A549 (cell line): Measurements from ENCODE around the gene MAP3K15. TPM values are rescaled to one million over a fixed set of nuclear protein-coding genes. Genes with fewer than 3 reads are reported as not detected.

ENCODE experiments used
- ATAC-seq, 2 experiments: fragments of 200-7000 bp in 1 of 2; fragments of >200 bp in 1 of 2; cut with Nextera tagmentation in 1 of 2; cut with Tn5 transposase in 1 of 2; 3 replicates each; pipeline versions ENCODE4 v1.8.0 to v1.9.1; 2018 to 2020; ENCODE audit warnings: mild to moderate bottlenecking in 1 of 2, moderate library complexity in 1 of 2
- CTCF ChIA-PET: fragments of 300-600 bp; sonication (Branson Sonifier 250); formaldehyde crosslinking; extraction: SDS; loops from one replicate; lab custom pipeline; 2021; ENCODE audit warnings: antibody characterized with exemption, inconsistent platforms; lab: Yijun Ruan, JAX
- POLR2A ChIA-PET: fragments of 350-600 bp; formaldehyde crosslinking; extraction: SDS; loops from one replicate; lab custom pipeline; 2021; ENCODE audit warnings: antibody characterized with exemption, inconsistent platforms; lab: Yijun Ruan, JAX
- DNase-seq, 2 experiments: peaks; one replicate each; pipeline versions ENCODE4 v3.0.0 to v3.0.0-alpha.2; 2011 to 2016; ENCODE audit warnings: low read depth in 1 of 2, low spot score in 1 of 2
- FAIRE-seq: peaks from 2 replicates; lab custom pipeline; 2011; peaks lifted over from hg19 to GRCh38; lab: Jason Lieb, UNC
- H3K27ac ChIP-seq, 2 experiments: fragments of >200 bp; sonication (Bioruptor Twin); formaldehyde crosslinking; 3 replicates each; pipeline ENCODE4 v1.5.1; 2016 to 2017
- H3K4me1 ChIP-seq: fragments of >200 bp; sonication (Bioruptor Twin); formaldehyde crosslinking; 3 replicates; pipeline ENCODE4 v1.6.1; 2016
- H3K4me2 ChIP-seq: fragments of >200 bp; sonication (Bioruptor Twin); formaldehyde crosslinking; 3 replicates; pipeline ENCODE4 v1.6.1; 2016
- H3K4me3 ChIP-seq: fragments of >200 bp; sonication (Bioruptor Twin); formaldehyde crosslinking; 3 replicates; pipeline ENCODE4 v1.5.1; 2016
- H3K9me3 ChIP-seq: fragments of >200 bp; sonication (Bioruptor Twin); formaldehyde crosslinking; 3 replicates; pipeline ENCODE4 v1.6.1; 2016
- BHLHE40 ChIP-seq: IDR thresholded peaks from 2 replicates; pipeline ENCODE4 v1.6.1; 2012; ENCODE audit warnings: low read depth, low read length, inconsistent platforms
- CHD2 ChIP-seq: fragments of 150-350 bp; IDR thresholded peaks from 2 replicates; pipeline ENCODE4 v1.6.1; 2014; ENCODE audit warnings: low read length; ENCODE audit not compliant: partially characterized antibody
- EHF ChIP-seq: fragments of 250-450 bp; sonication (Bioruptor Pico); IDR thresholded peaks from 2 replicates; pipeline ENCODE4 v1.5.0; 2020; ENCODE audit warnings: mild to moderate bottlenecking
- EHMT2 ChIP-seq: fragments of 200-600 bp; sonication (generic); IDR thresholded peaks from 2 replicates; pipeline ENCODE4 v1.6.1; 2016; ENCODE audit warnings: antibody characterized with exemption, low read depth, mild to moderate bottlenecking, moderate library complexity
- EP300 ChIP-seq, 2 experiments: fragments of >200 bp; sonication (Bioruptor Twin); formaldehyde crosslinking; IDR thresholded peaks; 2 replicates in 1 of 2; 3 replicates in 1 of 2; pipeline ENCODE4 v1.6.1; 2016 to 2017
- FOSL2 ChIP-seq, 2 experiments: fragments of 450-650 bp in 1 of 2; fragments of >200 bp in 1 of 2; sonication (Bioruptor Twin) in 1 of 2; formaldehyde crosslinking; IDR thresholded peaks; 2 replicates each; pipeline versions ENCODE4 v1.5.0 to v1.6.1; 2016 to 2020; ENCODE audit warnings: mild to moderate bottlenecking in 1 of 2, moderate library complexity in 1 of 2
- GATA3 ChIP-seq: IDR thresholded peaks from 2 replicates; pipeline ENCODE4 v1.6.1; 2012; ENCODE audit warnings: borderline replicate concordance
- HOXA7 ChIP-seq: fragments of 250-450 bp; sonication (Bioruptor Pico); IDR thresholded peaks from 2 replicates; pipeline ENCODE4 v1.5.0; 2020; ENCODE audit warnings: mild to moderate bottlenecking, moderate library complexity
- HOXB5 ChIP-seq: fragments of 250-450 bp; sonication (Bioruptor Pico); IDR thresholded peaks from 2 replicates; pipeline ENCODE4 v1.5.0; 2020; ENCODE audit warnings: mild to moderate bottlenecking, moderate library complexity
- JUN ChIP-seq, 2 experiments: fragments of >200 bp; sonication (Bioruptor Twin); formaldehyde crosslinking; IDR thresholded peaks; 2 replicates in 1 of 2; 3 replicates in 1 of 2; pipeline ENCODE4 v1.6.1; 2016 to 2017
- KDM5A ChIP-seq: fragments of 200-600 bp; sonication (generic); IDR thresholded peaks from 2 replicates; pipeline ENCODE4 v1.6.1; 2016; ENCODE audit warnings: antibody characterized with exemption, mild to moderate bottlenecking
- NPAS2 ChIP-seq: fragments of 250-450 bp; sonication (Bioruptor Pico); IDR thresholded peaks from 2 replicates; pipeline ENCODE4 v1.8.0; 2022; ENCODE audit warnings: mild to moderate bottlenecking, moderate library complexity, borderline replicate concordance
- PBX3 ChIP-seq: IDR thresholded peaks from 2 replicates; pipeline ENCODE4 v1.6.1; 2012
- PHF8 ChIP-seq: fragments of 200-600 bp; sonication (generic); IDR thresholded peaks from 2 replicates; pipeline ENCODE4 v1.6.1; 2016; ENCODE audit warnings: low read depth, mild to moderate bottlenecking, antibody characterized with exemption, moderate library complexity, borderline replicate concordance
- POLR2A ChIP-seq: IDR thresholded peaks from 2 replicates; pipeline ENCODE4 v1.6.1; 2012; ENCODE audit warnings: mild to moderate bottlenecking, low read length
- REST ChIP-seq: fragments of 200-600 bp; sonication (generic); IDR thresholded peaks from 2 replicates; pipeline ENCODE4 v1.6.1; 2016; ENCODE audit warnings: antibody characterized with exemption, mild to moderate bottlenecking, moderate library complexity
- SREBF2 ChIP-seq: fragments of 450-650 bp; IDR thresholded peaks from 2 replicates; pipeline ENCODE4 v1.6.1; 2014; ENCODE audit warnings: mild to moderate bottlenecking, moderate library complexity
- ZFP36 ChIP-seq: fragments of 450-650 bp; IDR thresholded peaks from 2 replicates; pipeline ENCODE4 v1.6.1; 2014; ENCODE audit warnings: borderline replicate concordance; ENCODE audit not compliant: partially characterized antibody
- ZNF302 ChIP-seq: fragments of 250-450 bp; sonication (Bioruptor Pico); IDR thresholded peaks from 2 replicates; pipeline ENCODE4 v1.9.0; 2021; ENCODE audit warnings: inconsistent platforms, mild to moderate bottlenecking, moderate library complexity
- ZSCAN20 ChIP-seq: fragments of 250-450 bp; sonication (Bioruptor Pico); IDR thresholded peaks from 2 replicates; pipeline ENCODE4 v1.8.0; 2022; ENCODE audit warnings: mild to moderate bottlenecking, moderate library complexity
- WGBS: methylation state at CpG from one replicate; pipeline ENCODE4 v1.1.6; 2017; ENCODE audit errors: missing lambda C conversion rate; 5-methylcytosine and 5-hydroxymethylcytosine counted together
- polyA plus RNA-seq, 4 experiments: library from polyadenylated mRNA; depleted of rRNA in 3 of 4; stranded (reverse); fragments of >200 nt; fragmentation: RNase III in 1 of 4; extraction: RNeasy Plus Mini Kit Qiagen cat#74134 plus additional on column Dnase treatment in 1 of 4; gene quantifications; 2 replicates in 3 of 4; 3 replicates in 1 of 4; pipeline ENCODE4 v1.2.3, GENCODE V29; 2011 to 2017
- TF ChIP-seq, protein P1 (sequence below): fragments of >200 bp; sonication (Bioruptor Twin); formaldehyde crosslinking; IDR thresholded peaks from 3 replicates; pipeline ENCODE4 v1.6.1; 2016
- TF ChIP-seq, protein P2 (sequence below): fragments of >200 bp; sonication (Bioruptor Twin); formaldehyde crosslinking; IDR thresholded peaks from 3 replicates; pipeline ENCODE4 v1.5.1; 2016

Gene MAP3K15
- polyA plus RNA-seq, 2 of the 4 experiments (the other 2 are of a cell fraction): 2.3 to 5.7 TPM

GRCh38 chrX:19375546-19375945, 139.8 kb downstream of the MAP3K15 start:
- WGBS: 91% methylated on average over 8 of the region's 8 CpGs
- Histone ChIP-seq H3K4me3 (no peak overlapping the region), H3K27ac (no peak overlapping the region), H3K4me1 (no peaks in the 10 kb centered on the region), H3K9me3 (no peaks in the 10 kb centered on the region), H3K4me2 (no peak overlapping the region)
- TF ChIP-seq PHF8: no peak
- no peak for TF ChIP-seq ZNF302 (CRISPR knock-in tag)
- DNase-seq (no peak), ATAC-seq (no peak), FAIRE-seq (no peak)
- ChIA-PET CTCF (interaction anchor here (0.5 to 1.7 kb wide), 4 partner anchors 141 to 721 kb away, joined by 3 to 6 read pairs (median 3); no protein-coding TSS in a partner anchor), POLR2A (no interaction called here)

DNA sequence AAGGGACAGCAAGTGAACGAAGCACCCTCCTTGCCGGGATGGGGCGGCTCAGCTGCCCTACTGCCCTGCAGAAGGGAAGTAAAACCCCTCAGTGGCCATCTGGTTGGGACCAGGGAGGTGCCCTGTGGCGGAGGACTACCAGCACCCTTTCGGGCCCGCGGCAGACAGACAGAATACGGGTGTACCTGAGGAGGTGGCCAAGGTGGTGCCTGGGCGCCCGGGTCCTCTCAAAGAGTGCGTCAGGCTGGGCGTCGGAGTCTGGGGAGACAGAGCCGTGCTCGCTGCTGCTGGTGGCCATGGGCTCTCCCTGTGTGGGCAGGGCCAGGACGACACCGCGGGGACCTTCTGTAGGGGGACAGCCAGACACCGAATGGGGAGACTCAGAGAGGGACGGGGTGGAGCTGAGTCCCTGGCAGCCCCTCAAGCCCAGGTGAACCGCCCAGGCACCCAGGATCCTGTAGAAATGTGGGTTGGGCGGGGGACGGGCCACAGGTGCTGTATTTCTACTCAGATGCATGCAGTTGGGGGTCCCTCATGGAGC, 141.9 kb downstream of the MAP3K15 start:
- H3K27ac ChIP-seq: no peak overlapping the region
- TF ChIP-seq HOXA7 (no peak), ZFP36 (no peak), JUN (IDR thresholded peaks at IDR 0.05) (no peak), EHF (CRISPR knock-in tag) (no peak), CHD2 (no peak), POLR2A (no peak), HOXB5 (CRISPR knock-in tag) (no peak), FOSL2 (IDR thresholded peaks at IDR 0.05) (no peak), FOSL2 (CRISPR knock-in tag; IDR thresholded peaks at IDR 0.05) (no peak), SREBF2 (no peak), NPAS2 (CRISPR knock-in tag) (no peak), KDM5A (no peak), BHLHE40 (no peak), EP300 (IDR thresholded peaks at IDR 0.05) (no peak), PBX3 (no peak), EHMT2 (no peak), ZSCAN20 (CRISPR knock-in tag) (no peak), REST (no peak), GATA3 (no peak)
- TF ChIP-seq, protein P1, sequence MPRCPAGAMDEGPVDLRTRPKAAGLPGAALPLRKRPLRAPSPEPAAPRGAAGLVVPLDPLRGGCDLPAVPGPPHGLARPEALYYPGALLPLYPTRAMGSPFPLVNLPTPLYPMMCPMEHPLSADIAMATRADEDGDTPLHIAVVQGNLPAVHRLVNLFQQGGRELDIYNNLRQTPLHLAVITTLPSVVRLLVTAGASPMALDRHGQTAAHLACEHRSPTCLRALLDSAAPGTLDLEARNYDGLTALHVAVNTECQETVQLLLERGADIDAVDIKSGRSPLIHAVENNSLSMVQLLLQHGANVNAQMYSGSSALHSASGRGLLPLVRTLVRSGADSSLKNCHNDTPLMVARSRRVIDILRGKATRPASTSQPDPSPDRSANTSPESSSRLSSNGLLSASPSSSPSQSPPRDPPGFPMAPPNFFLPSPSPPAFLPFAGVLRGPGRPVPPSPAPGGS: no peak
- TF ChIP-seq, protein P2, sequence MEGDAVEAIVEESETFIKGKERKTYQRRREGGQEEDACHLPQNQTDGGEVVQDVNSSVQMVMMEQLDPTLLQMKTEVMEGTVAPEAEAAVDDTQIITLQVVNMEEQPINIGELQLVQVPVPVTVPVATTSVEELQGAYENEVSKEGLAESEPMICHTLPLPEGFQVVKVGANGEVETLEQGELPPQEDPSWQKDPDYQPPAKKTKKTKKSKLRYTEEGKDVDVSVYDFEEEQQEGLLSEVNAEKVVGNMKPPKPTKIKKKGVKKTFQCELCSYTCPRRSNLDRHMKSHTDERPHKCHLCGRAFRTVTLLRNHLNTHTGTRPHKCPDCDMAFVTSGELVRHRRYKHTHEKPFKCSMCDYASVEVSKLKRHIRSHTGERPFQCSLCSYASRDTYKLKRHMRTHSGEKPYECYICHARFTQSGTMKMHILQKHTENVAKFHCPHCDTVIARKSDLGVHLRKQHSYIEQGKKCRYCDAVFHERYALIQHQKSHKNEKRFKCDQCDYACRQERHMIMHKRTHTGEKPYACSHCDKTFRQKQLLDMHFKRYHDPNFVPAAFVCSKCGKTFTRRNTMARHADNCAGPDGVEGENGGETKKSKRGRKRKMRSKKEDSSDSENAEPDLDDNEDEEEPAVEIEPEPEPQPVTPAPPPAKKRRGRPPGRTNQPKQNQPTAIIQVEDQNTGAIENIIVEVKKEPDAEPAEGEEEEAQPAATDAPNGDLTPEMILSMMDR: no peak
- TF ChIP-seq, all 56 proteins: peak for 0
- H3K4me1 ChIP-seq: no peaks in the 10 kb centered on the region
- FAIRE-seq (no peak), ATAC-seq (no peak), DNase-seq (no peak)
- WGBS: 87% methylated on average over 12 of the region's 23 CpGs
- no peak overlapping the region for H3K4me2 ChIP-seq
- no peaks in the 10 kb centered on the region for H3K9me3 ChIP-seq
- H3K4me3 ChIP-seq: no peak overlapping the region
- CTCF ChIA-PET: interaction anchor here (2.7 to 3.7 kb wide), 2 partner anchors 9 to 13 kb away, joined by 11 to 21 read pairs; no protein-coding TSS in a partner anchor
- POLR2A ChIA-PET: no interaction called here
